Epithelial cell of esophagus (primary cell): ENCODE results near the gene RSRC2.
"Not testable (repeated sequence)": the region's sequence is repeated elsewhere in the genome, so short reads cannot be mapped to it uniquely, and the experiment has no call there.

Source experiments
- DNase-seq: peaks from one replicate; pipeline ENCODE4 v3.0.0; 2010; ENCODE audit warnings: low read depth
- H3K4me3 ChIP-seq: 2 replicates; pipeline ENCODE4 v1.5.1; 2011; ENCODE audit warnings: mild to moderate bottlenecking, low read length, control low read depth
- CTCF ChIP-seq: IDR thresholded peaks from 2 replicates; pipeline ENCODE4 v1.5.1; 2011; ENCODE audit warnings: low read depth, mild to moderate bottlenecking, low read length, control low read depth, inconsistent platforms; ENCODE audit not compliant: insufficient read depth; ENCODE audit errors: missing control alignments

RSRC2 gene

GRCh38 chr12:122467983-122468382 lies 58.8 kb downstream of the RSRC2 start:
- H3K4me3 ChIP-seq, result no peak overlapping the region
- peak; percentile 99 for DNase-seq
- TF ChIP-seq CTCF, result no peak

- H3K4me3 ChIP-seq, result not testable (repeated sequence)
- DNase-seq, result peak; percentile 99
These were observed 62.3 kb downstream of the RSRC2 start for GRCh38 chr12:122464317-122465042.

DNA sequence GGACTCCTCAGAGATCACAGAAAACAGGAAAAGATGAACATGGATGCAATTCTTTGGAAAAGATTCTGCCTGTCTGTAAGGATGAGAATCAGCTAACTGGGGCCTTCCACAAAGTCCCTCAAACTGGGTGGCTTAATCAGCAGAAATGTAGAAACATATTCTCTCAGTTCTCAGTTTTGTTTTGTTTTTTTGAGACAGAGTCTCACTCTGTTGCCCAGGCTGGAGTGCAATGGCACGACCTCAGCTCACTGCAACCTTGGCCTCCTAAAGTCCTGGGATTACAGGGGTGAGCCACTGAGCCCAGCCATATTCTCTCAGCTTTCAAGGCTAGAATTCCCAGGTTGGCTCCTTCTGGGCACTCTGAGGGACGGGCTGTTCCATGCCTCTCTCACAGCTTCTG lies 66.1 kb downstream of the RSRC2 start:
- no peak for TF ChIP-seq CTCF
- H3K4me3 ChIP-seq, result no peak overlapping the region
- DNase-seq, result no peak

- no peak overlapping the region for H3K4me3 ChIP-seq
- no peak for TF ChIP-seq CTCF
- DNase-seq, result no peak
These were observed 66.7 kb downstream of the RSRC2 start for GRCh38 chr12:122460061-122460460.

GRCh38 chr12:122459211-122459610 lies 67.5 kb downstream of the RSRC2 start:
- DNase-seq, result no peak
- no peak overlapping the region for H3K4me3 ChIP-seq

DNA sequence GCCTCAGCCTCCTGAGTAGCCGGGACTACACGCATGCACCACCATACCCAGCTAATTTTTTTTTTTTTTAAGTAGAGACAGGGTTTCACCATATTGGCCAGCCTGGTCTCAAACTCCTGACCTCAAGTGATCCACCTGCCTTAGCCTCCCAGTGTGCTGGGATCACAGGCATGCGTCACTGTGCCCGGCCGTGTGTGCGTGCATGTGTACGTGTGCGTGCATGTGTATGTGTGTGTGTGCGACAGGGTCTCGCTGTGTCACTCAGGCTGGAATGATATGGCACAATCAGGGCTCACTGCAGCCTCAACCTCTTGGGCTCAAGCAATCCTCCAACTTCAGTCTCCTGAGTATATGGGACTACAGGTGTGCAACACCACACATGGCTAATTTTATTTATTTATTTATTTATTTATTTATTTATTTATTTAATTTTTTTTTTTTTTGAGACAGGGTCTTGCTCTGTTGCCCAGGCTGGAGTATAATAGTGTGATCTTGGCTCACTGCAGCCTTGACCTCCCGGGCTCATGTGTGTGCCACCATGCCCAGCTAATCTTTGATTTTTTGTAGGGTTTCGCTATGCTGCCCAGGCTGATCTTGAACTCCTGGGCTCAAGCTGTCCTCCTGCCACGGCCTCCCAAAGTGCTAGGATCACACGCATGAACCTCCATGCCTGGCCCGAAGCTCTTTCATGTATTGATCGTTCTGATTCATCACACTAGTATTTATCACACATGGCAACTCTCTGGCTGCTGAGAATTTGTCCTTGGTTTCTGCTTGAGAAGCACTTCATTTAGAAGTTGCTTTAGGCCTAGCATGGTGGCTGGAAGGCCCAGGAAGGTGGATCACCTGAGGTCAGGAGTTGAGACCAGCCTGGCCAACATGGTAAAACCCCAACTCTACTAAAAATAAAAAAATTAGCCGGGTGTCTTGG lies 68.4 kb downstream of the RSRC2 start:
- no peak for TF ChIP-seq CTCF
- H3K4me3 ChIP-seq, result no peak overlapping the region
- DNase-seq, result no peak

More at GRCh38 chr12:122459211-122459610, 67.5 kb downstream of the RSRC2 start:
- no peak for TF ChIP-seq CTCF

DNA sequence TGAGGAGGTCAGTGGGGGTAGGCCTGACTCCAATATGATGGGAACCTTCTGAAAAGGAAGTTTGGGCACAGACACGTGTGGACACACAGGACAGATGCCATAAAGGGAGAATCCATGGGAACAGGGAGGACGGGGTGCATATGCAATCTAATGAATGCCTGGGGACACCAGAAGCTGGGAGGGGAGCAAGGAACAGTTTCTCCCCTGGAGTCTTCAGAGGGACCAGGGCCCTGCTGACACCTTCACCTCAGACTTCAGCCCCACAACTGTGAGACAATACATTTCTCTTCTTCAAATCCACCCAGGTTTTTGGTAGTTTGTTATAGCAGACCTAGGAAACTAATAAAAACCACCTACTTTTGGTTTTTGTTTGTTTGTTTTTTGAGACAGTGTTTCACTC lies 69.1 kb downstream of the RSRC2 start:
- no peak overlapping the region for H3K4me3 ChIP-seq
- DNase-seq, result no peak
- no peak for TF ChIP-seq CTCF
